DMS53 (cell line): ENCODE results near the gene SLC2A14.
"Not testable (repeated sequence)": the region's sequence is repeated elsewhere in the genome, so short reads cannot be mapped to it uniquely, and the experiment has no call there.

Experiments
- DNase-seq: peaks from one replicate; lab custom pipeline; 2025; lab: John Stamatoyannopoulos, UW

Gene SLC2A14

DNA sequence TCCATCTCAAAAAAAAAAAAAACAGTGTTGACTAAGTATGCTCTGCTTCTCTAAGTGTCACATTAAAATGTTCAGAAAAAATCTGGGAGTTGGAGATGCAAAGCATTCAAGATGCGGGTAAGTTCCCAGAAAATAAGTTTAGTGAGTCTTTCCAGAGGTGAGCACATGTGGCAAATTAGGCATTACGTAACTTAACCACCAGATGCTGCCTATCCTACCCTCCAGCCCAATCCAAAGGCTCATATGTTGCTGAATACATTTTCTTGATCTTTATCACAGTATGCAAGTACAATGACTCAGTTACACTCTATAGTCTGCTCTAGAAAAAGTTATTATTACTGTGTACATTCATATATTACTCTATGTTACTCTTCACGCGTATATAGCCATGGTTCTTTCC, 3.6 kb downstream of the SLC2A14 start:
- no peak for DNase-seq

DNA sequence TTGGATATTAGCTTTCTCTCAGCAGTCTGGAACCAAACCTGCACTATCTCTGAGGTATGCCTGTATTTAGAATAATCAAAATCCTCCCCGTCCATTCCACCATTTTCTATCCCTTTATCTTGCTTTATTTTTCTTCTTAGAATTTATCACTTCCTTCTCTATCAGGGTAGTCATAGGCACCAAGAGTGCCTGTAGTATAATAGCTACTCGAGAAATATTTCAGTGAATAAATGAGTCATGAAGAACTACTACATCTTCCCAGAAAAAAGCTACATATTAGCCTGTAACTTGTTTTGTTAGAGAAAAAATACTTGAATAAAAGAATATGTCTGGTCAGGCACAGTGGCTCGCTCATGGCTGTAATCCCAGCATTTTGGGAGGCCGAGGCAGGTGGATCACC, 4.3 kb downstream of the SLC2A14 start:
- no peak for DNase-seq

DNA sequence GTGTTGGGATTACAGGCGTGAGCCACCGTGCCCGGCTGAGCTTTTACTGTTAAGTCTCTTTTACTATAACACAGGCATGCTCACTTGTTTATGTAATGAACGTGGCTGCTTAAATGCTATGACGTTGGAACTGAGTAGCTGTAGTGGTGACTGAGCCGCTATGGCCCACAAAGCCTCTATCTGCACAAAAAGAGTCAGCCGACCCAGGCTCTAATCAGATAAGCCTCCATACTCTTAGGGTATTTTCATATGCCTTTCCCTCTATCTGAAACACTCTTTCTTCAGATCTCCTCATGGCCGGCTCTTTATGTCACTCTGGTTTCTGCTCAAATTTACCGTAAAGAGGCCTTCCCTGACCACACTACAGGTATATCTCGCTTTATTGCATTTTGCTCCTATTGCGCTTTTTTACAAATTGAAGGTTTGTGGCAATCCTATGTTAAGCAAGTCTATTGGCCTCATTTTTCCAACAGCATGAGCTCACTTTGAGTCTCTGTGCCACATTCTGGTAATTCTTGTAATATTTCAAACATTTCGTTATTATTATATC, 8.0 kb downstream of the SLC2A14 start:
- no peak for DNase-seq

DNA sequence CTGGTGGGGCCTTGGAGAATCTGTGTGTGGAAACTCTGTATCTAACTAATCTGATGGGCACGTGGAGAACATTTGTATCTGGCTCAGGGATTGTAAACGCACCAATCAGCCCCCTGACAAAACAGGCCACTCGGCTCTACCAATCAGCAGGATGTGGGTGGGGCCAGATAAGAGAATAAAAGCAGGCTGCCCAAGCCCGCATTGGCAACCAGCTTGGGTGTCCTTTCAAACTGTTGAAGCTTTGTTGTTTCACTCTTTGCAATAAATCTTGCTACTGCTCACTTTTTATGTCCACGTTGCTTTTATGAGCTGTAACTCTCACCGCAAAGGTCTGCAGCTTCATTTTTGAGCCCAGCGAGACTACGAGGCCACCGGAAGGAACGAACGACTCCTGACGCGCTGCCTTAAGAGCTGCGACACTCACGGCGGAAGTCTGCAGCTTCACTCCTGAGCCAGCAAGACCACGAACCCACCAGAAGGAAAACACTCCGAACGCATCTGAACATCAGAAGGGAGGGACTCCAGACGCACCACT, 9.8 kb downstream of the SLC2A14 start:
- not testable (repeated sequence) for DNase-seq

DNA sequence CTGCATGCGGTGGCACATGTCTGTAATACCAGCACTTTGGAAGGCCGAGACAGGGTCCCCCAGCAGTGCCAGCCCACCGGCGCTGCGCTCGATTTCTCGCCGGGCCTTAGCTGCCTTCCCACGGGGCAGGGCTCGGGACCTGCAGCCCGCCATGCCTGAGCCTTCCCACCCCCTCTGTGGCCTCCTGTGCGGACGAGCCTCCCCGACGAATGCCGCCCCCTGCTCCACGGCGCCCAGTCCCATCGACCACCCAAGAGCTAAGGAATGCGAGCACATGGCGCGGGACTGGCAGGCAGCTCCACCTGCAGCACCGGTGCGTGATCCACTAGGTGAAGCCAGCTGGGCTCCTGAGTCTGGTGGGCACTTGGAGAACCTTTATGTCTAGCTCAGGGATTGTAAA, 10.4 kb downstream of the SLC2A14 start:
- DNase-seq = not testable (repeated sequence)

DNA sequence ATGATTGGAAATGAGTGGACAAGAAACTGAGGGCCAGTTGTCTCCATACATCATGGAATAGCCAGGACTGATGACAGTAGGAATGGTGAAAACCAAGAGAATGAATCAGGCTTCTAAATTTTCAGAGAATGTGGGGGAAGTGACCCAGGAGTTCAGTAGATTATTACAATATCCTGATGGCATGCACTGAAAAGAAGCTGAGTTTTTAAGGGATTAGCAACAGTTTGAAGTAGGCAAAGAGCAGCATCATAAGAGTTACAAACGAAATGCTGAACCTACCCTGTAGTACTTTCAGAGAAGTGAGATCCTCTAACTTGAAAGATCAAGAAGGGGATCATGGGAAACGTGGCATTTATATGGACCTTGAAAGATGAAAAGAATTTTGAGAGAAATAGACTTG, 13.2 kb downstream of the SLC2A14 start:
- DNase-seq = no peak

DNA sequence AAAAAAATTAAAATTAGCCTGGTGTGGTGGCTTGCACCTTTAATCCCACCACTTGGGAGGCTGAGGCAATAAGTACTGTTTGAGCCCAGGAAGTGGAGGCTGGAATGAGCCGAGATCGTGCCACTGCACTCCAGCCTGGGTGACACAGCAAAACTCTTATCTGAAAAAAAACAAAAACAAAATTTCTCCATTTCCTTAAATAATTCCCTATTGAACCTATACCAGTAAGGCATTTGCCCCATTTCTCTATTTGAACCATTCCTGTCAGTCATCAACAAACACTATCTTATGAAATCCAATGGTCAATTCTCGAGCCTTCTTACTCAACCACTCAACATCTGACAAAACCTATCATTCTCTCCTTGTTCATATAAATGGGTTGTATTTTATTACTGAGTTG, 14.7 kb downstream of the SLC2A14 start:
- no peak for DNase-seq

DNA sequence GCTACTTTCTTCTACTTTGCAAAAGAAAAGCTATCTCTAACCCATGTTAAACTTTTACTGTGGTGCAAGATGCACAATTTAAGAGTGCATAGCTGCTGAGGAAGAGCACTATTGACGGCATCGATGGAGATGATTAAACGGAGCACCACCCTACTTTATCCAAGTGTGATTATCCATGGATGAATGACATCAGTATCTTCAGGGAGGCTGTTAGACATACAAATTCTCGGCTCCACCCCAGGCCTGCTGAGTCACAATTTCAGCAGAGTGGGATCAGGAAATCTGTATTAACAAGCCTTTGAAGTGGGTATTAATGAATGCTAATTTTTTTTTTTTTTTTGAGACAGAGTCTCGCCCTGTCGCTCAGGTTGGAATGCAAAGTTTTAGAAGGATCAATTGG, 16.2 kb downstream of the SLC2A14 start:
- DNase-seq = no peak

DNA sequence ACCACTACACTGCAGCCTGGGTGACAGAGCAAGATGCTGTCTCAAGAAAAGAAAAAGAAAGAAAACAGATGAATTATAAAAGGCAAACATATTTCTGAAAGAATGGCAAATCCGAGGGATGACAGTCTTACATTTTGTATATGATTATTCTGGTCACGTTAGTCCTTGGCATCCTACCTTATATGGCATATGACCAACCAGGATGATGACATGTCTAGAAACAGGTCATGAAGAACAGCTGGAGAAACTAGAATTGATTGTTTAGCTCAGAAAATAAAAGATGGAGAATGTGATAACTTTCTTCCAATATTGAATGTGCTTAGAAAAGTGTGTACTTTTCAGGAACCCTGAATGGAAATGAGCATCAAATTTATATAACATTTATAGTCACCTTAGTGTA, 19.2 kb downstream of the SLC2A14 start:
- no peak for DNase-seq

DNA sequence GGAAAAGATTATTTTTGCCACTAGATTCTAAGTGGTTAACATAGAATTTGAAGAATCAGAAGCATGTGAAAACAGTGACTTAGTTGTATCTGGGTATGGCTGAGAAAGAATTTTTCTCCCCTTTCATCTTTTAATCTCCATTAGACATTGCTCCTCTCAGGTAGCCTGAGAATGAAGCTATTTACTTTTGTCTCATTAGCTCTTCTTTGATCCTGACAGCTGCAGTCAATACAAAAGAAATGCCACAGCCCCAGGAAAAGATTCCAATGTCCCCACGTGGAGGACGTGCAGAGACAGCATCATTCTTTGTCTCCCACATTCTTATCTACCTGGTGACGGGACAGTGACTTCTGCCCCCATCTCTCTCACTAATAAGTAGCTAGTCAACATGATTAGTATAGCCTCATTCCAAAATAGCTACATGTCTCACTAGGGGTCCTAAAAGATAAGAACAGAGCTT, 21.1 kb downstream of the SLC2A14 start:
- not testable (repeated sequence) for DNase-seq

DNA sequence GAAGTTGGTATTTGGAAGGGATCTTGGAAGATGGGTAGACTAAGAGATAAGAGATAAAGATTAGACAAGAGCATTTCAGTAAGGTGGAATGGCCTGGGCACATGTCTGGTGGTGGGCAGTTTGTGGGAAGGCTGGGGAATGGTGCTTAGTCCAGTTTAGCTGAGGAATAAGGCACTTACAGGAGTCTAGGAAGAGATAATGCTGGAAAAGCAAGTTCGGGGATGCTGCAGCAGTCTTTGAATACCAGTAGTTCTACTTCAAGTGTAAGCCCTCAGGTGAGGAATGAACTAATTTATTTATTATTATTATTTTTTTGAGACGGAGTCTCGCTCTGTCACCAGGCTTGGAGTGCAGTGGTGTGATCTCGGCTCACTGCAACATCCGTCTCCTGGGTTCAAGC, 22.6 kb downstream of the SLC2A14 start:
- DNase-seq = not testable (repeated sequence)

DNA sequence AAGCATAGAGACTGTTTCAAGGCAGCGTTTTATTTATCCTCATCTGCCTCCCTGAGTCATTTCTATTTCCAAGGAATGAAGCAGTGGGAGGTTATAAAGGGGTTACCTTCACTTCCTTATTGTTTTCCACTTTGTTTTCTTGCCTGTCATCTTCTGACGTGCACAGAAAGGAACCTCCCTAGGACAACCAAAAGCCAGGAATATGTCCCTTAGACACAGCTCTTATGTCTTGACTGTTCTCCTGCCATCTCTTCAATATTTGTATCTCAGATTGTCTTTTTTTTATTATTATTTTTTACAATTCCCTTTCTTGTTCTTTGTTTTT, 24.7 kb downstream of the SLC2A14 start:
- DNase-seq = not testable (repeated sequence)

DNA sequence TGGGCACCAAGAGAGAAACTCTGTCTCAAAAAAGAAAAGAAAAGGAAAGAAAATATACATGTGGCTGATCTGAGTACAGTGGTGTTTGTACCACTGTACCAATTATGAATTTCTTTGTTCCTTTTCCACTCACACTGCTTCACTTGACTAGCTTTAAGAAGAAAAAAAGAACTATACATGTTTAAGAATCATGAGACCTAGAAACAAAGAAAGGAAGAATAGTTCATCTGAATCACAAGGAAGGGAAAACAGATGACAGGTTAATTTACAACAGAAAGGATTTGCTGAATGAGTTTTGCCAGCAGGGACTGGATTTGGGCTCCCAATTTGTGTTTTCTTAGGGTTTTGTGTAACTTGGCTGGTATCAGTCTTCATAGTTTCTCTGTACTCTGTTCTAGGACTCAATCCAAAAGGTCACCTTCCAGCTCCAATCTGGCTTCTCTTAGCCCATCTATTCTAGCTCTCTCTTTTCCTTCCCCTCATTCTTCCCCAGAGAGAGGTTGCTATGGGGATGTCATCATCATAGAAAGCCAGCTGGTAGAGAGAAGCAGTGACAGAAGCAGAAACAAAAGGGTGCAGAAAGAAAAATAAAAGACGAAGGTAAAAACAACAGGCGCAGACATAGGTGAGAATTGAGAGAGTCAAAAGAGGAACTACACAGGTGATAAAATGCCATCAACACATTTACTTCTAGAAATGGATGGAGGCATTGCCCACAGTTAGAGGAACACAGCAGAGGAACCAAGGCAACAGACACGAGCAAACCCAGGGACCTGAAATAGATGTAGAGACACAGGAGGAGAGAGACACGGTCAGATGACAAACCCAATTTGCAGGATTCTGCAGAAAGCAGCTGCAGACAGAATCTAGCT, 25.3 kb downstream of the SLC2A14 start:
- not testable (repeated sequence) for DNase-seq

DNA sequence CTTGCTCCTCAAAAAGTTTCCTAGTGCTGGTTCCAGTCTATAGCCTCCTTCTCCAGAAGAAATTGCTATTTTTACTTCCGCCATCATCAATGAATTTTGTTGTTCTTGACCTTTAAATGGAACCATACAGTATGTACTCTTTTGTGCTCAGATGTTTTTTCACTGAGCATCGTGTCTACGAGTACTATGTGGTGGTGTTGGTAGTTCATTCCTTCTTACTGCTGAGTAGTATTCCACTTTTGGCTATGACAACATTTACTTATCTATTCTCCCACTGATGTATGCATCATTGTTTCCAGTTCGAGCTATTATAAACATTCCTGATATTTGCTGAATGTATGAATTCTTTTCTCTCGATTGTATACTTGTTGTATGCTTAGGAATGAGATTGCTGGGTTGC, 28.6 kb downstream of the SLC2A14 start:
- DNase-seq = no peak

DNA sequence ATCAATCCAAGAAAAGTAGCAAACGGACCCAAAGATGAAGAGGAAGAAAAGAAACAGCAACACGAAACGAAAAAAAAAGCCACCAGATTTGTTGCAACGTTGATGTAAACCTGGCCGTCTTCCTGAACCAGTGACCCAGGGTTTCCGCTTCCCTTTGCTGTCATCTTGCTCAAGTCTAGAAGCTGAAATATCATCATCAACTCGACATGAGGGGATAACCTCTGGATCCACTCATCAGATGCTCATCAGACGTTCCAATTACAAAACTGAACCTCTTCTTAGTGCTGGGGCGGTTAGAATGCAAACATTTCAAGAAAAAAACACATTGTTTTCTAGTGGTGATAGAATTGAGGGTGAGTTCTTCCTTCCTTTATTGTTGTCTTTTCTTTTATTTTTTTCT, 29.1 kb downstream of the SLC2A14 start:
- DNase-seq = not testable (repeated sequence)

DNA sequence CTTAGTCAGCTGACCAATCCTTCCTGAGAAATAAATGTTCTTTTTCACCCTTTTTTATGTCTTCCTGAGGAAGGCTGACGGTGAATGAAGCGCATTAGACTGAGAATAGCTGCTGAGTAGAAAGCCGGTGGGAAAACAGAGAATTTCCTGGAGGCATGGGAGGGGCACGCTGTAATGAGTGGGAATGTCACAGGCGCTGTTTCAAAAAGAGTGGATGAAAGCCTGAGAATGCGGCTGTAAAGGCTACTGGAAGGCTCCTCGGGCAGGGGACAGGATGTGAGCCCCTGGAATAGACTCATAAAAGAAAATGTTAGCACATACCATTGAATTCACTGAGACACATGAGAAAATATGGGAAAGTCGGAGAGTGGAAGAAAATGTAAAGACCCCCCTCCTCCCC, 29.6 kb downstream of the SLC2A14 start:
- DNase-seq = not testable (repeated sequence)

DNA sequence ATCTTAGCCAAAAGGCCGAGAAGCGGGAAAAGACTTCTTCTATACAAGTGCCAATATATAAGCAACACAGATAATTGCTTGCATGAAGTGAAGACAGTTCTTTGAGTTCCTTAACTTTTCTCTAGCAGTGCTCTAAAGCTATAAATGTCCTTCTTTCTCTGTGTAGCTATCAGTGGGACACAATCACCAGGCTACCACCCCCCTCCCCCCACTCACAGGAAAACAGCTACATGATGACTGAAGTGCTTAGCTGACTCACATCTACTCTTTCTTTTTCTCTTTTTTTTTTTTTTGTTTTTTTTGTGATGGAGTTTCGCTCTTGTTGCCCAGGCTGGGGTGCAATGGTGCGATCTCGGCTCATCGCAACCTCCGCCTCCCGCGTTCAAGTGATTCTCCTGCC, 30.3 kb downstream of the SLC2A14 start:
- DNase-seq = not testable (repeated sequence)

DNA sequence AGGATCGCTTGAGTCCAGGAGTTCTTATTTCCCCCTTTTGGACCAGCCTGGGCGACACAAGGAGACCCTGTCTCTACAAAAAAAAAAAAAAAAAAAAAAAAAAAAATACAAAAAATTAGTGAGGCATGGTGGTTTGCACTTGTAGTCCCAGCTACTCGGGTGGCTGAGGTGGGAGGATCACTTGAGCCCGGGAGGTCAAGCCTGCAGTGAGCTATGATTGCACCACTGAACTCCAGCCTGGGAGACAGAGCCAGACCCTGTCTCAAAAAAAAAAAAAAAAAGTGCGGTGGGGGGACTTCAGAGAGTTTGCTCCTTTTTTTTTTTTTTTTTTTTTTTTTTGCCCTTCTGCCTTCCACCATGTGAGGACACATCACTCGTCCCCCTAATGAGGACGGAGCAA, 32.9 kb downstream of the SLC2A14 start:
- not testable (repeated sequence) for DNase-seq

DNA sequence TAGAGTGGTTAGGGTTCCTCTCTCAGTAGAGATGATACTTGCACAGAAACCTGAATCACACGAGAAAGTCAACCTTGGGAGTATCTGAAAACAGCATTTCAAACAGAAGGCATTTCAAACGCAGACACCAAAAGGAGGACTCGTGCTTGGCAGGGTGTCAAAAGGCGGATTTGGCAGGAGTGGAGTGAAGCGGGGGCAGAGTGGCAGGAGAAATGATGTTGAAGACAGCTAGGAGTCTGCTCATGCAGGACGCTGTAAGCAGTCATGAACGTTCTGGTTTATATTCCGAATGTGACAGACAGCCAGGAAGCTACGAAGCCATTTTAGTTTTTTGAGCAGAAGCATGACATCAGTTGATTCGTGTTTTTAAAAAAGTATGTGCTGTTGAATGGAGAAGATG, 33.5 kb downstream of the SLC2A14 start:
- DNase-seq = not testable (repeated sequence)

DNA sequence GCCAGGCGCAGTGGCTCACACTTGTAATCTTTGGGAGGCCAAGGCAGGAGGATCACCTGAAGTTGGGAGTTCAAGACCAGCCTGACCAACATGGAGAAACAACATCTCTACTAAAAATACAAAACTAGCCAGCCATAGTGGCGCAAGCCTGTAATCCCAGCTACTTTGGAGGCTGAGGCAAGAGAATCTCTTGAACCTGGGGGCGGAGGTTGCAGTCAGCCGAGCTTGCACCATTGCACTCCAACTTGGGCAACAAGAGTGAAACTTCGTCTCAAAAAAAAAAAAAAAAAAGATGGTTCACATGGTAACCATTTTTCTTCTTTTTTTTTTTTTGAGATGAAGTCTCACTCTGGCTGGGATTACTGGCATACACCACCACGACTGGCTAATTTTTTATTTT, 35.3 kb downstream of the SLC2A14 start:
- no peak for DNase-seq

DNA sequence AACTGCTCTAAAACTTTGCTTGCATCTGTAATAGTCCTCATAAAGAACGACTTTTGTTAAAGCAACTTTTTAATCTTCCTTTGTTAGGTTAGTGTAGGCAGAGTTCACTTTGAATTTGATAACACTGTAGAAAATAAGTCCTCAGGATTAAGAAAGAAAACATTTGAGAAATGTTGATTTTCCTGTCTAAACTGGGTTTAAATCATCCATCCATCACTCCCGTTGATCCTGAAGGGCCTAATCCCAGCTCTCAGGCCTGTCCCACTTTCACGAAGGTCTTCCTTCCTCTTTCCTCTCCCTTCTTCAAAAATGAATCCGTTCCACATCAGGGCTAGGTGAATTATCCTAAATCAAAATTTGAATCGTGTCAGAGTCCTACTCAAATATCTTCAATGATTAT, 36.9 kb downstream of the SLC2A14 start:
- DNase-seq = no peak

DNA sequence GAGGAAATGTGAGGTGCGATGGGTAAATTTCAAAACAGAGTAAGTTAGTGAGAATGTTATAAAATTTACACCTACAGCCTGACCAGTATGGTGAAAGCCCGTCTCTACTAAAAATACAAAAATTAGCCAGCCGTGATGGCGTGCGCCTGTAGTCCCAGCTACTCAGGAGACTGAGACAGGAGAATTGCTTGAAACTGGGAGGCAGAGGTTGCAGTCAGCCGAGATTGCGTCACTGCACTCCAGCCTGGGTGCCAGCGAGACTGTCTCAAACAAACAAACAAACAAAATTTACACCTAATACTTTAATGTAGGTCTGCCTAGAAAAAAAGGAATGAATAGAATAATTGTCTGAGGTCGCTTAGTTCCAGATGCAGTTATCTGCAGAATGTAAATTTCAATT, 37.6 kb downstream of the SLC2A14 start:
- no peak for DNase-seq

DNA sequence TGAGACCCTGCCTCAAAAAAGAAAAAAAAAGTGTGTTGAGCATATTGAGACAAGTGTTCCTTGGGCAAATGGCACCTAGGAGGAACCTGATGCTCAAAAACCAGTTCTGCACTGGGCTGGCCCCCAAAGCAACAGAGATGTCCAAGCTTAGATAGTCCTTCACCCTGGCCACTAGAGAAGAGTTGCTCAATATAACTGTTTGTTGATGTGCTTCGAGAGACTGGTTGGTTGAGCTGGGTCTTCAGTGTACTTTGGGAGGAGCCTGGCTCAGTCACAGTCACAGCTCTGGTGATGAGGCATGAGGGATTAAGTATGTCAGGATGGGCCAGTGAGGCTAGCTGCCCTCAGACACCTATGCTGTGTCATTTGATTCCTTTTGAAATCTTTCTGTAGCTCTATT, 38.0 kb downstream of the SLC2A14 start:
- no peak for DNase-seq

DNA sequence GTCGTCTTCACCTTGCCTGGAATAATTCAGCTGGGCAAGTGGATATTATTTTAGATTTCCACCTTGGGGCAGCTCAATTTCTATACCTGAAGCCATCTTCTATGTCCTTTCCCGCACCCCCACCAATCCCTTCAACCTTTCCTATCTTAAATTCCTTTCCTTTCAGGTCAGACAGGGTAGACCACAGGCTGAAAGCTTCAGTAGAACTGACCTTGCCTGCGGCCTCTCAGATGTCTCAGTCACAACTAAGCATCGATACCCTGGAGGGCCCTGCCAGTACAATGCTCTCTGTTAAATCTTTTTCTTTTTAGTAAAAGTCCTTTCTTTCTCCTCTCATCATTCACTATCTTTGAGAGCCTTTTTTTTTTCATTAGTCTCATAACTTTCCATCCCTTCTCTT, 38.9 kb downstream of the SLC2A14 start:
- DNase-seq = no peak
